Measurements from ENCODE around the gene MRPL9.

GRCh38 chr1:151809985-151810556, 46.8 kb upstream of the MRPL9 start:
- TF ChIP-seq POLR2A (IDR thresholded peaks at IDR 0.05) = no peak
- no peak for TF ChIP-seq CTCF (IDR thresholded peaks at IDR 0.05)
